A204.1 (cell line): Measurements from ENCODE around the gene CNPY1.

Source experiments
- FAIRE-seq: peaks from 2 replicates; lab custom pipeline; 2012; peaks lifted over from hg19 to GRCh38; lab: Jason Lieb, UNC

The CNPY1 gene

GRCh38 chr7:155511702-155511996, 34.7 kb downstream of the CNPY1 start:
- no peak for FAIRE-seq

GRCh38 chr7:155510975-155511701, 35.2 kb downstream of the CNPY1 start:
- no peak for FAIRE-seq

- FAIRE-seq: no peak
These were observed 36.4 kb downstream of the CNPY1 start for GRCh38 chr7:155509725-155510551.

GRCh38 chr7:155509359-155509724, 37.0 kb downstream of the CNPY1 start:
- FAIRE-seq: no peak

GRCh38 chr7:155508376-155509358, 37.7 kb downstream of the CNPY1 start:
- FAIRE-seq: no peak

- no peak for FAIRE-seq
These were observed 38.8 kb downstream of the CNPY1 start for GRCh38 chr7:155507576-155507975.

GRCh38 chr7:155506854-155507337, 39.5 kb downstream of the CNPY1 start:
- no peak for FAIRE-seq

- no peak for FAIRE-seq
These were observed 41.0 kb downstream of the CNPY1 start for GRCh38 chr7:155505422-155505793.

GRCh38 chr7:155497149-155497901, 49.0 kb downstream of the CNPY1 start:
- FAIRE-seq: no peak

GRCh38 chr7:155496267-155497005, 49.9 kb downstream of the CNPY1 start:
- FAIRE-seq: no peak

GRCh38 chr7:155495440-155496248, 50.7 kb downstream of the CNPY1 start:
- no peak for FAIRE-seq

GRCh38 chr7:155494551-155494950, 51.8 kb downstream of the CNPY1 start:
- FAIRE-seq: no peak

GRCh38 chr7:155493744-155494538, 52.4 kb downstream of the CNPY1 start:
- no peak for FAIRE-seq

GRCh38 chr7:155491812-155492211, 54.5 kb downstream of the CNPY1 start:
- no peak for FAIRE-seq

GRCh38 chr7:155490697-155491628, 55.4 kb downstream of the CNPY1 start:
- FAIRE-seq: no peak

GRCh38 chr7:155489862-155490696, 56.3 kb downstream of the CNPY1 start:
- FAIRE-seq: no peak

- FAIRE-seq: no peak
These were observed 57.1 kb downstream of the CNPY1 start for GRCh38 chr7:155489158-155489840.
